Transverse colon (tissue), 4 donors: ENCODE results near the gene KATNA1.

Experiments used
- EP300 ChIP-seq: sonication (generic); formaldehyde crosslinking; IDR thresholded peaks from one replicate; pipeline ENCODE4 v1.6.1; 2017; ENCODE audit warnings: antibody characterized with exemption, low read depth
- POLR2A ChIP-seq: fragments of 450-650 bp; IDR thresholded peaks from one replicate; pipeline ENCODE4 v1.6.1; 2016; ENCODE audit warnings: antibody characterized with exemption, mild to moderate bottlenecking, moderate library complexity
- POLR2AphosphoS5 ChIP-seq, 3 donors: sonication (generic); formaldehyde crosslinking; IDR thresholded peaks; one replicate each; pipeline ENCODE4 v1.6.1; 2016; ENCODE audit warnings: antibody characterized with exemption in 3 of 3
- TF ChIP-seq, protein P1 (sequence below), 5 experiments: fragments of 200-600 bp in 3 of 5; fragments of 450-650 bp in 2 of 5; sonication (generic) in 3 of 5; IDR thresholded peaks; 1 replicate in 2 of 5; 2 replicates in 3 of 5; pipeline ENCODE4 v1.5.1; 2016 to 2017; ENCODE audit warnings: antibody characterized with exemption in 5 of 5, inconsistent platforms in 3 of 5, mild to moderate bottlenecking in 2 of 5, moderate library complexity in 1 of 5

DNA sequence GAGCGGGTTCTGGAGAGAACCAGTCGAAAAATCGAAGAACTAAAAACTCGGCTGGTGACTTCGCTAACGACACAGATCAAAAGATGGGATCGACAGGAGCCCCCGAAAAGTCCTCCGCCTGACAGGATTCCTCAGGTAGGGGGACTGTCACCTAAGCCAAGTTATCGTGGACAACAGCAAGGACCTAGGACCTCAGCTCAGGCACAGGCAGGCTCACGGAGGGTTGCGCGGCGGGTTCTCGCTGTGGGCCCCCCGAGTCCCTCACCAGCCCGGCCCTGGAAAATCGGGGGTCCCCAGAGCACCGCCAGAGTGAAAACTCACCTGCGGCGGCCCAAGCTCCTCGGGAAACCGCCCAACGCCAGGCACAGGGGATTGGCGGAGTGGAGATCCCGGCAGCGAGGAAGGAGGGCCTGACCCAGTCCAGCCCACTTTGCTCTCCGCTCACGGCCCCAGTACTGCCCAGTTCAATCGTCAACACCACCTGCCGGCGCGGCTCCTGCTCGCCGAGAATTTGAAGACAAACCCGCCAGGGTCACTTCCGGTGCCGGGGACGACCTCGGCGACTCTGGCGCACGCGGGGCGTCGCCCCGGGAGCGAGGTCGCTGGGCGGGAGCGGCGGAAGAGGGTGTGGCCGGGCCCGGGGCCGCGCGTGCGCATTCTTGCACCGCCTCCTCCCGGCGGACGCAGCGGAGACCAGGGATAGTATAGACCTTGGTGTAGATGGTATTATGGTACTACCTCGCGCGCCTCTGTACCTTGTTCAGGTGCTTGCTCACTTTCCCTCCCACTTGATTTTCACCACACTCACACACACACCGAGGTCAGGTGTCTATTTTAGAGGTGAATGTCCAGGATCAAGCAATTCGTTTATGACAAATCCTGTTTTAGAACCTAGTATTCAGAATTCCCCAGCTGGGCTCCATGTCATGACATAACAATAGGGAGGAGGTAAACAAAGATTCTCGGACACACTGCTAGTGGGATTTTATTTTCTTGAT, at the start of gene KATNA1:
- peak; percentile 92 to 97 (median 94) for TF ChIP-seq POLR2AphosphoS5 (IDR thresholded peaks at IDR 0.05)
- peak; percentile 88 for TF ChIP-seq POLR2A
- TF ChIP-seq EP300, result no peak
- TF ChIP-seq, protein P1, sequence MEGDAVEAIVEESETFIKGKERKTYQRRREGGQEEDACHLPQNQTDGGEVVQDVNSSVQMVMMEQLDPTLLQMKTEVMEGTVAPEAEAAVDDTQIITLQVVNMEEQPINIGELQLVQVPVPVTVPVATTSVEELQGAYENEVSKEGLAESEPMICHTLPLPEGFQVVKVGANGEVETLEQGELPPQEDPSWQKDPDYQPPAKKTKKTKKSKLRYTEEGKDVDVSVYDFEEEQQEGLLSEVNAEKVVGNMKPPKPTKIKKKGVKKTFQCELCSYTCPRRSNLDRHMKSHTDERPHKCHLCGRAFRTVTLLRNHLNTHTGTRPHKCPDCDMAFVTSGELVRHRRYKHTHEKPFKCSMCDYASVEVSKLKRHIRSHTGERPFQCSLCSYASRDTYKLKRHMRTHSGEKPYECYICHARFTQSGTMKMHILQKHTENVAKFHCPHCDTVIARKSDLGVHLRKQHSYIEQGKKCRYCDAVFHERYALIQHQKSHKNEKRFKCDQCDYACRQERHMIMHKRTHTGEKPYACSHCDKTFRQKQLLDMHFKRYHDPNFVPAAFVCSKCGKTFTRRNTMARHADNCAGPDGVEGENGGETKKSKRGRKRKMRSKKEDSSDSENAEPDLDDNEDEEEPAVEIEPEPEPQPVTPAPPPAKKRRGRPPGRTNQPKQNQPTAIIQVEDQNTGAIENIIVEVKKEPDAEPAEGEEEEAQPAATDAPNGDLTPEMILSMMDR (IDR thresholded peaks at IDR 0.05), result peak in 2 of 5 experiments; percentile 9 to 37
